ENCODE results near the gene RNF125. TPM values are rescaled to one million over a fixed set of nuclear protein-coding genes. Genes with fewer than 3 reads are reported as not detected.

The RNF125 gene
- total and polyA plus RNA-seq, 10 of the 15 experiments (the other 5 are each of a cell fraction or from before 2014, with no cell fraction given), result 0.79 to 3.9 (median 2.9) TPM

- TF ChIP-seq NFYA (IDR thresholded peaks at IDR 0.05; ENCODE audit: borderline replicate concordance, low read depth, low read length), result no peak
- TF ChIP-seq RCOR1 (conservative IDR thresholded peaks at IDR 0.05; ENCODE audit: low read depth, low read length), result no peak
- no peak for TF ChIP-seq ELK1 (IDR thresholded peaks at IDR 0.05; ENCODE audit: low read depth, low read length)
These were observed 94.2 kb downstream of the RNF125 start (continued) for GRCh38 chr18:32112826-32113225.

- Histone ChIP-seq H3K79me2 (ENCODE audit: control insufficient read depth, insufficient read depth, low read length) (peaks cover 26% of the 10 kb centered on the region), H3K36me3 (ENCODE audit: control insufficient read depth in 2 of 2, insufficient read depth in 2 of 2, low read length in 1 of 2) (peaks cover 5 to 17% of the 10 kb centered on the region in 2 experiments), H3K27me3 (replicated peaks in 1 of 2; ENCODE audit: control insufficient read depth in 2 of 2, insufficient read depth in 2 of 2, low read length in 1 of 2) (no peaks in the 10 kb centered on the region), H3K27ac (ENCODE audit: control insufficient read depth, insufficient read depth) (no peak overlapping the region), H3K9me3 (replicated peaks; ENCODE audit: control insufficient read depth, insufficient read depth, low read length) (no peaks in the 10 kb centered on the region), H4K20me1 (ENCODE audit: control insufficient read depth, insufficient read depth) (no peaks in the 10 kb centered on the region), H3K4me2 (ENCODE audit: control insufficient read depth, insufficient read depth) (no peak overlapping the region), H3K4me1 (ENCODE audit: control insufficient read depth, insufficient read depth, low read length) (no peaks in the 10 kb centered on the region), H3K4me3 (no peak overlapping the region), H3K9ac (ENCODE audit: control insufficient read depth, insufficient read depth, low read length) (no peak overlapping the region), H2AFZ (ENCODE audit: control insufficient read depth, low read depth, low read length) (no peak overlapping the region)
- FAIRE-seq (no peak), DNase-seq (ENCODE audit: low read depth, low spot score) (no peak), ATAC-seq (no peak)
- BruUV-seq (replicated peaks), result no TSS peak
- CTCF ChIA-PET, result no interaction called here
- POLR2A ChIA-PET, result interaction anchor here (0.6 kb wide), 1 partner anchor 425 kb away, joined by 3 read pairs; no protein-coding TSS in a partner anchor
- intact Hi-C loops (cut with micrococcal nuclease; ENCODE audit: unreplicated experiment) (no loop called here), in situ Hi-C loops (cut with MboI) (no loop called here)
- RAD21 ChIA-PET (ENCODE audit: unreplicated experiment), result no interaction called here
- SMC1A ChIA-PET (ENCODE audit: uncharacterized antibody, unreplicated experiment), result no interaction called here
- TF ChIP-seq ZNF622 (IDR thresholded peaks at IDR 0.05) (no peak), CHD4 (IDR thresholded peaks at IDR 0.05) (no peak), HDGF (IDR thresholded peaks at IDR 0.05) (no peak), FOS (IDR thresholded peaks at IDR 0.05; ENCODE audit: borderline replicate concordance, extremely low read depth, insufficient read length) (no peak), CHD1 (IDR thresholded peaks at IDR 0.05; ENCODE audit: low read depth, low read length) (no peak), DPF2 (IDR thresholded peaks at IDR 0.05) (no peak), SP1 (IDR thresholded peaks at IDR 0.05; ENCODE audit: low read depth, low read length) (no peak)
- WGBS (ENCODE audit: insufficient coverage, insufficient replicate concordance, low lambda C conversion rate, missing lambda C conversion rate), result 89% methylated on average over 4 of the region's 4 CpGs
These were observed 95.8 kb downstream of the RNF125 start for GRCh38 chr18:32114293-32114942.

All from GM12878 (cell line).